Measurements from ENCODE around the gene SLTM. TPM values are rescaled to one million over a fixed set of nuclear protein-coding genes. Genes with fewer than 3 reads are reported as not detected.
"Not testable (repeated sequence)": the region's sequence is repeated elsewhere in the genome, so short reads cannot be mapped to it uniquely, and the experiment has no call there.

The SLTM gene
- total RNA-seq, 1 experiment from 2014 or later = 74.0 TPM

DNA sequence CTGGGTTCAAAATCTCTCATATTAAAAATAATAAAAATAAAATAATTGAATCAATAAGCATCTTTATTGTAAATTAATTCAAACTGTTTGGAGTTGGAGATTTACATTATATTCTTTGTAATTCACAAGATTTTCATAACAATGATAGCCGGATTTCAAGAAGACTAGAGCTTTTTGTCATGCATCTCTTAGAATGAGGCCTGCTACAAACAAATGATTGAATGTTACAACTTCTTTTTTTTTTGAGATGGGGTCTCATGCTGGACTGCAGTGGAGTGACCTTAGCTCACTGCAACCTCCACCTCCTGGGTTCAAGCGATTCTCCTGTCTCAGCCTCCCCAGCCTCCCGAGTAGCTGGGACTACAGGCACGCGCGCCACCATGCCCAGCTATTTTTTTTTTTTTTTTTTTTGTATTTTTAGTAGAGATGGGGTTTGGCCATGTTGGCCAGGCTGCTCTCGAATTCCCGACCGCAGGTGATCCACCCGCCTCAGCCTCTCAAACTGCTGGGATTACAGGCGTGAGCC, 3.5 kb downstream of the SLTM start:
- no peak for DNase-seq (ENCODE audit: low read depth)

DNA sequence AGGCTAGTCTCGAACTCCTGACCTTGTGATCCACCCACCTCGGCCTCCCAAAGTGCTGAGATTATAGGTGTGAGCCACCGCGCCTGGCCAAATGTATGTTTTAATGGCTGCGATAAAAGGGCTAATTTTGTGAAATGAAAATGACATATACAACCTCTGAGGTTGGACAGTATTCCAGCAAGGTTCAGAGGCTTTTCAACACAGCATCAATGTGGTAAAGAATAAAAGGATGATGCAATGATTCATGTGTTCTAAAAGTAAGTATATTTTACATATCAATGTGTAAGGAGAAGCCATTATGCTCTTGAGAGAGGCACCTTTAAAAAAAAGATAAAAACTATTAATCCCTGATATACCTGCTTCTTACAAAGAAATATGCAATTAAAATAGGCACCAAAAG, 6.7 kb downstream of the SLTM start:
- no peak for DNase-seq (ENCODE audit: low read depth)

DNA sequence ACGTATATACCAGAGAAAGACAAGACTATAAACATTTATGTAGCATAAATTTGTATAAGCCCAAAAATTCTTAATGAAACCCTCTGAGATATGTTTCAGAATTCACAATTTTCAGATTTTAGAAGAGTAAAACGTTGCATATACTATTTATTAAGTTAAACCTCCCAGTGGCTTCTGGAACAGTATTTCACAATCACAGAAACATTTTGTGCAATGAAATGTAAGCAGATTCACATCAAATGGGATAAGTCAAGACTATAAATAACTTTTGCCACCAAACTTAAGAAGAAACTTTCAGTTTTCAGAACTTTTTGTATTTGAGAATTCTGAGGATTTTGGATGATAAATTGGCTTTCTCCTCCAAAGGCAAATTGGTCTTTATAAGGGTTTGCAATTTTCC, 9.2 kb downstream of the SLTM start:
- no peak for DNase-seq (ENCODE audit: low read depth)

DNA sequence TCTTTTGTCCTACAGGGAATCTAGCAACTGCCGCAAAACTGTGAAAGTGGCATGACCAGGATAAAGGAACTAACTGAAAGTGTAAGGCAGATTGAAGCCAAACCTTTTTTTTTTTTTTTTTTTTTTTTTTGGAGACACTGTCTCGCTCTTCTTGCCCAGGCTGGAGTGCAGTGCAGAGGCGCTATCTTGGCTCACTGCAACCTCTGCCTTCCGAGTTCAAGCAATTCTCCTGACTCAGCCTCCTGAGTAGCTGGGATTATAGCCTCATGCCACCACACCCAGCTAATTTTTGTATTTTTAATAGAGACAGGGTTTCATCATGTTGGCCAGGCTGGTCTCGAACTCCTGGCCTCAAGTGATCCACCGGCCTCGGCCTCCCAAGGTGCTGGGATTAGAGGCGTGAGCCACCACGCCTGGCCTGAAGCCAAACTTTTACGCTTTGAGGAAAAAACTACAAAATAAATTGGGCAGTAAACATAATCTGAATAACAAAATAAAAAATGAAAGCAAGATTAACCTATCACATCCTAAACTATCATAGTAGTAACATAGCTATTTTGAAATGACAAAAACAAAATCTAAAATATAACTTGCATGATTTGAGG, 9.7 kb downstream of the SLTM start:
- no peak for DNase-seq (ENCODE audit: low read depth)

DNA sequence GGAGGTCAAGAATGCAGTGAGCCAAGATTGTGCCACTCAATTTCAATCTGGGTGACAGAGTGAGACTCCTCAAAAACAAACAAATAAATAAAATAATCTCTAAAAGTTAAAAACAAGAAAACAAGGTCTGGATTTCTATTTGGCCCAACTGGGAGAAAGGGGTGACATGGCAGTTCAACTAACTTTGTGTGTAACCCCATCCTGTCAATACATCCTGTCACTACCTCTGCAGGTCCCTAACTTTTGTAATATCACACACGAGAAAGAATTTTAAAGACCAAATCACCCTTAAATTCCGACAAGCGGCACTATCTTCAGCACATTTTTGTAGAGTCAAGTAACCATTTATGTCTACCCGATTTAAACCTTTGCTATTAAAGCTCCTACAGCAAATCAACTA, 10.2 kb downstream of the SLTM start:
- no peak for DNase-seq (ENCODE audit: low read depth)

DNA sequence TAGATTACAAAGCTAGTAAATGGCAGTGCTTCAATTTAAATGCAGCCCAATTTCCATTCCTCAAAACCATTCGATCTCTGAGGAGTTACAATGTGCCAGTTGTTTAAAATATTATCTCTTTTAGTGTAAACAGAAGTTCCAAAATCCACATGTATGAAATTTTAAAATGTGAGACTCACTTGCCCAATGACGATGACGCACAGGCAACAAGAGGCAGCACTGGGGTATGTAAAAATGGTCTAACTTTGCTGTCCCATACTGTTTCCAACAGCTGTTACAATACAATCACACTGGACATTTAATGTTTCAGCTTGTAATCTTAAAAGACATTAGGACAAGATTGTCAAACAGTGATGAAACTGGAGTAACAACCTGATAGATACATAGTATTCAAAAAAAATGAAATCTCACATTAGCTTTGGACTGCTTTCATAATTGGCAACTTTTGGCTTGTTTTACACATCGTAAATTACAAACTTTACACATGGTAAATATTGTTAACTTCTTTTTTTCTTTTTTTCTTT, 12.2 kb downstream of the SLTM start:
- DNase-seq (ENCODE audit: low read depth) = no peak

DNA sequence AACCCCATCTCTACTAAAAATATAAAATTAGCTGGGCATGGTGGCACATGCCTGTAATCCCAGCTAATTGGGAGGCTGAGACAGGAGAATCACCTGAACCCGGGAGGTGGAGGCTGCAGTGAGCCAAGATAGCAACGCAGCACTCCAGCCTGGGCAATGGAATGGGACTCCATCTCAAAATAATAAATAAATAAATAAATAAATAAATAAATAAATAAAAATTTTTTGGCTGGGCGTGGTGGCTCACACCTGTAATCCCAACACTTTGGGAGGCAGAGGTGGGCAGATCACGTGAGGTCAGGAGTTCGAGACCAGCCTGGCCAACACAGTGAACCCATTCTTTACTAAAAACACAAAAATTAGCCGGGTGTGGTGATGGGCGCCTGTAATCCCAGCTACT, 13.0 kb downstream of the SLTM start:
- DNase-seq (ENCODE audit: low read depth) = not testable (repeated sequence)

DNA sequence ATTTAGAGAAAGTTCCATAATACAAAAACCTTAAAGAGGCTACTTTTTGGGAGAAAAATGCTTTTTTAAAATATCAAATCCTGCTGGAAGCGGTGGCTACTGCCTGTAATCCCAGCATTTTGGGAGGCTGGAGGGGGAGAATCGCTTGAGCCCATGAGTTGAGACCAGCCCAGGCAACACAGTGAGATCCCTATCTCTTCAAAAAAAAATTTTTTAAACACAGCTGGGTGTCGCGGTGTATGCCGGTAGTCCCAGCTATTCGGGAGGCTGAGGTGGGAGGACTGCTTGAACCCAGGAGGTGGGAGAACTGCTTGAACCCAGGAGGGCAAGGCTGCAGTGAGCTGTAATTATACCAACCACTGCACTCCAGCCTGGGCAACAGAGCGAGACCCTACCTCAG, 14.2 kb downstream of the SLTM start:
- no peak for DNase-seq (ENCODE audit: low read depth)

DNA sequence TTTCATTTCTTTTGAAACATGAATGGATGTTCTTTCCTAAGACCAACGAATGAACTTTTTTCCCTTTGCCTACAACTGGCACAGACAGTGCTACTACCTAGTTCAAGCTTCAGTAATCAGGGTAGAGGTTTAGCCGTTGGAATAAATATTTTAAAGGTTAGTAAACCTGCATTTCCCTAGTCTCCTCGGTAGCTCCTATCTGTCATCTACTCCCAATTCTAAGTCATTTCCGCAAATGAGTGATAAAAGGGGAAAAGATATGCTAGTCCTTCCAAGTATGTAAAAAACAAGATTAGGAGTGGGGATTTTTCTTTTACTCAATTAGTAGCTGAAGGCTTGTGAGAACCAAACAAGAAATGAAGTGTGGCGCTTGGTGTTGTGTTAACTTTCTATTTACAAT, 15.2 kb downstream of the SLTM start:
- DNase-seq (ENCODE audit: low read depth) = no peak

DNA sequence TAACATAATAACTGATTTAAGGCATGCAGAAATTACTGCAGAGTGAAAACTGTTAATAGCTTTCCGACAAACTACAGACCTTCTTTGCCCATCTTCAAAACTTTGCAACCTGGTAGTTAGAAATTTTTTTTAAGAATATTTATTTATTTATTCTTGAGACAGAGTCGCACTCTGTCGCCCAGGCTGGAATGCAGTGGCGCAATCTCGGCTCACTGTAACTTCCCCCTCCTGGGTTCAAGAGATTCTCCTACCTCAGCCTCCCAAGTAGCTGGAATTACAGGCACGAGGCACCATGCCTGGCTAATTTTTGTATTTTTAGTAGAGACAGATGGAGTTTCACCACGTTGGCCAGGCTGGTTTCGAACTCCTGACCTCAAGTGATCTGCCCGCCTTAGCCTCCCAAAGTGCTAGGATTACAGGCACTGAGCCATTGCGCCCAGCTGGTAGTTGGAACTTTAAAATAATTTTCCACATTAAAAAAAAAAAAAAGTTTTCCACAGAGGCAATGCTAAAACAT, 15.8 kb downstream of the SLTM start:
- not testable (repeated sequence) for DNase-seq (ENCODE audit: low read depth)

DNA sequence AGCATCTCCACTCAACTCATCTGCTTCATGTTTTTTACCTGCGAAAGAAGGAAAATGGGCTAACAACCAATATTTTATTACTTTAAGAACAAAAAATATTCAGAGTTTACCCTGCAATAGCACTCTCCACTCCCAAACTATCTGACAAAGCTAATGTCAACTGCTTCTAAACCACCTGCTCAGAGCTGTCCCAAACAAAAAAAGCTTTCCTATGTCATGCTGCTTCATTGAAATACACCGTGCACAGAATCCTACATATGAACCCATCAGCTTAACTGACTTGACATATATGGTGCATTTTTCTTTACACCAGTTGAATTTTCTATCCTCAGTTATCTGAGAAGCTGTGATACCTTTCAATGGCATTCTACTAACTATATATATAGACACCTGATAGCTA, 16.5 kb downstream of the SLTM start:
- DNase-seq (ENCODE audit: low read depth) = no peak

DNA sequence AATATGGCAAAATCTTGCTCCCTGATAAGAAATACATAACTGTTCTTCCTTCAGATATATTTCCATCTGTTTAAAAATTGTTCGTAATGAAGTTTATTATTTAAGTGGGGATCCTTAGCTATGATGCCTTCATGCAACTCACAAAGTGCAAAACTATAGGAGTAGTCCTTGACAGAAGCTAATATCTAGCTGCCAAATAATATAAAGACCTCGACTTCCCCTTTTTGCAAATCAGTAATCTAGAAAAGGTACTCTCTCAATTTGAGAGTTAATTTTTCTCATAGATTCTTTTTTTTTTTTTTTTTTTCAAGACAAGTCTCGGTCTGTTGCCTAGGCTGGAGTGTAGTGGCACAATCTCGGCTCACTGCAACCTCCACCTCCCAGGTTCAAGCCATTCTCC, 23.0 kb downstream of the SLTM start:
- DNase-seq (ENCODE audit: low read depth) = no peak

DNA sequence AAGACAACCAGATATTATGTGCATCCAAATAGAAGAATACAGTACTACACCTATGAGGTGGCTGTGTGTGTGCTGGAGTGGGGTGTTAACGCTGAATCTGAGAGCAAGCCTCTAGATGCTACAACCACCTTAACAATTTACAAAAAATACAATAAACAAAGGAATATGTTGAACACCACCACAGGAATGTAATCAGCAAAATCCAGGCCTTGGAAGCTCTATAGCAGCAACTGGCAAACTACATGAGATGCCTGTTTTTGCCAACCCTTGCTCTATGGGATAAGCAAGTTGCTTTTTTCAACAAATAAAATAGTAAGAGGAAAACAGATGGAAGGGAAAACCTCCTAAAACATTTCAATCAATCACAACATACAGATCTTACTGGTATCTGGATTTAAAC, 23.9 kb downstream of the SLTM start:
- DNase-seq (ENCODE audit: low read depth) = no peak

DNA sequence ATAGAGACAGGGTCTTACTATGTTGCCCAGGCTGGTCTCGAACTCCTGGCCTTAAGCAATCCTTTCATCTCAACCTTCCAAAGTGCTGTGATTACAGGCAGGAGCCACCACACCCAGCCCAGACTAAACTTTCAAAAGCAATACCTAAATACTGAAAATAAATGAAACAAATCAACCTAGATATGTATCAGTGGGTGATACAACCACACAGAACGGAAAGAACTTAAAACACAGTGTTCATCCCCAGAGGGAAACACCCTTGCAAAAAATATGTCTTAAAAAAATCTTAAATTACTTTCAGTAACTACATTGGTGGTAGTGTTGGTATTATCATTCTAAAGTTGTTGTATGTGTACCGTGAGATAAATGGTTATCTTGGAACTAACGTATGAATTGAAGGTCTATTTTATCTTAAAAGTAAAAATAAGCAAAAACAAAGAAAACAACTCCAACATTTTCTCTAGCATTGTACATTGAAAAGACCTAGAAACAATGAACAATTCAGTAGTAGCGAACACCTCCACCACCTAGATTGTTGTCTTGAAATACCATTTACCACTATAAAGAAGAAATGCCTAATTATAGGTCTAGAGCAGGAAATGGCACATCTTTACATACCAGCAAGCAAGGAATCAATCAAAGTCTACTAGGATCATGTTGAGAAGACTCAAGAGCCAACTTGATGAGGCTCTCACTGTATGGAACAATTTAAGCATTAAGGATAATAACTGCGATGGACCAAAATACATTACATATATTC, 24.7 kb downstream of the SLTM start:
- DNase-seq (ENCODE audit: low read depth) = no peak

DNA sequence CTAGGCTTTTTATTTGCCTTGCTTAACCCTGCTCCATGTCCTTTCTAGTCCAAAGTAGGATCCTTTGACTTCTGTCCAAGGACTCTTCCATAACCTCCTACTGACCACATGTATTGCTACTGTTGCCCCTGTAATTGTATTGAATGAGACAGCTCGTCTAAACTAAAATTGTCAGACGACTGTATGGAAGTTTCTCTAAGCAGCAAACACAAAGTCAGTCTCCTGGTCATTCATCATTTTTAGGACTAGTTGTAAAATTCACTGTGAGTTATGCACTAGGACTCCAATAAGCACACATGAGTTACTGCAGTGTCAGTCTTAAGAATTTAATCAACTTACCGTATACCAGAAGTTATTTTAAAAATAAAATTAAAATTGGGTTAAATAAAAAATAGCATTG, 32.8 kb downstream of the SLTM start:
- no peak for DNase-seq (ENCODE audit: low read depth)

DNA sequence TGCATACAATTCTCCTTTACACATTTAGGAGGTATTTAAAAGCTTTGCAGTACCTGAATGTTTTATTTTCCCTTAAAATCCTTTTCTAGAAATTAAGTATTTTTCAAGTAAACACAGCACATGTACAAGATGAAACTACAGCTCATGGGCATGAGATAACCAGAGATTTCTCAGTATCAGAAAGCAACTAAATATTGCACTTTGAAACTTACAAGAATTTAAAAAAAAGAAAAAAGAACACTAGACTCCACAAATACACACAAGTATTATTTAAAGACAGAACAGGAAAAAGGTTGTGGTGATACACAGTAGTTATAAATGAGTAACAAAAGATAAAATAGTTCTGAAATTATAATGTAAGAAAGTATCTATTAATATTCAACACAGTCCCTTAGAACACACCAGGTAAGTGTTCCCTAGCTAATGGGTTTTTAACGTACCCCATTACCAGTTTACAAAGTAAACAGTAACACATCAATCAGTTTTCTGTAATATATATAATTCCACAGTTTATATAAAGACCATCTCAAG, 35.3 kb downstream of the SLTM start:
- no peak for DNase-seq (ENCODE audit: low read depth)

DNA sequence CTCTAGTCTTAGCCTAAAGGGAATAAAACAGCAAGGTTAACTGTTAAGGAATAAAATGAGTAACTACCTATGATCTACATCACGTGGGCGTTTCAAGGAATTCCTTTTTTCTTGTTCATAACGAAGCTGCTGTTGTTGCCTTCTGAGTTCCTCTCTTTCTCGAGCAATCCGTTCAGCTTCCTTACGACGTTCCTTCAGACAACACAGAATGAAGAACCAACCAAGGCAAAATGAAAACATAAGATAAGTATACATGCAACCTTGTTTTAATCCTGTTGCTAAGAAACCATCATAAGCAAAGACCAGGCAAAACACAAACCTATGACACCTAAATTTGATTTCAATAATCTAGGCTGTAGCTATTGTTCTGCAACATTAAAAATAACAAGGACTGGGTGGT, 44.1 kb downstream of the SLTM start:
- no peak for DNase-seq (ENCODE audit: low read depth)

DNA sequence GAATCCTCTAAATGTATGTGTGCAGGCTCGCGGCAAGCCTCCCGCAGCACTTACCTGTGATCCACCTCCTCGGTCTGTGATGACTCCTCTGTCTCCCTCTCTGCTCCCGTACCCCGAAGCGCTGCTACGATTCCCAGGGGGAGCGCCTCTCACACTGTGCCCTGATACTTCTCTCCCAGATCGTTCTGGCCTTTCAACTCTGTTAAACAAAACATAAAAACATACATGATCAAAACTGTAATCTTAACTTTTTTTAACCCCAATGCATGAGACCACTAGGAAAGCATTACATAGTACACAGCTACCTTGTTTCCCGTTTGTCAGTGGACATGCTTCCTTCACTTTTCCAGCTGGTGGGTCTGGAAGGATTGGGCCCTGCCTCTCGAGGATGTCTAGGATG, 46.6 kb downstream of the SLTM start:
- no peak for DNase-seq (ENCODE audit: low read depth)

DNA sequence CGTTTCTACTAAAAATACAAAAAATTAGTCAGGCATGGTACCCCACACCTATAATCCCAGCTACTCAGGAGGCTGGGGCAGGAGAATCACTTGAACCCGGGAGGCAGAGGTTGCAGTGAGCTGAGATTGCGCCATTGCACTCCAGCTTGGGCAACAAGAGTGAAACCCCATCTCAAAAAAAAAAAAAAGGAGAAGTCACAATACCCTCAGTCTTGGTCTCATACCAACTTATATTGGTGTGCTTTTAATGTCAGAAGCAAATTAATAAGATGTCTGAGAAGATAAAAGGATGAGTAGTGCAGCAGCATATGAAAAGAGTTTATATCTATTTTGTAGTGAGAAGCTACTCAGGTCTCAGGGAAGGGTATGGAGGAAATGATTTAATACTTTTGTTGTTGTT, 49.6 kb downstream of the SLTM start:
- DNase-seq (ENCODE audit: low read depth) = not testable (repeated sequence)

DNA sequence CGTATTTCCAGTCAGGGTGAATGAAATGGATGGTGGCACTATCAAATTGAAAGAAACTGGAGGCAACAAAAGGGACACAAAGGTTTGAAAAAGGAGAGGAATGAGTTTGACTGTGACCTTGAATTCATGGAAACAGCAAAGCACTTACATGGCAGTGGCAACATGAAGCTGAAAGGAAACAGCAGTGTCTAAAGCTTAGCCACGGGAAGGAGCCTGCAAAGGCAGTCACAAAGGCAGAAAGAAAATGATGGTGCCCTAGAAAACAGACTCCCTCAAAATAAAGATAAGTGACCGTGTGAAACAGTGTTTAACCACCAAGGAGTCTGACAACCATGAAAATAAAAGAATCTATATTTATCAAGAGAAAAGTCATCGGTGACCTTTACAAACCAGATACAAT, 51.2 kb downstream of the SLTM start:
- no peak for DNase-seq (ENCODE audit: low read depth)

DNA sequence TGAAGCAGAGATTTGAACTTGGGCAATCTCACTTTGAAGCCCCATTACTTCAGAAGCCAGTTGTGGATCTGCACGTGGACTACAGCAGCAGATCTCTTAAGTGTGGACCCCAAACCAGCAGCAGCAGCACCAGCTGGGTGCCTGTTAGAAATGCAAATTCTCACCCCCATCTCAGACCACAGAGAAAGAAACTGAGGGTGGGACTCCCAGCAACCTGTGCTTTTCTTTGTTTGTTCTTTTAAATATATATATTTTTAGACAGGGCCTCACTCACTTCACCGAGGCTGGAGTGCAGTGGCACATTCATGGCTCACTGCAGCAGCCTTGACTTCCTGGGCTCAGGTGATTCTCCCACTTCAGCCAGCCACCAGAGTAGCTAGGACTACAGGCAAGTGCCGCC, 53.2 kb downstream of the SLTM start:
- DNase-seq (ENCODE audit: low read depth) = no peak

Measured in HT1080 (cell line).